UCSD-AML1 (cell line): Measurements from ENCODE around the gene DYNLL2.
"Not testable (repeated sequence)": the region's sequence is repeated elsewhere in the genome, so short reads cannot be mapped to it uniquely, and the experiment has no call there.

Source experiments
- DNase-seq: peaks from one replicate; lab custom pipeline; 2025; ENCODE audit not compliant: unreplicated experiment; lab: John Stamatoyannopoulos, UW

Gene DYNLL2

DNA sequence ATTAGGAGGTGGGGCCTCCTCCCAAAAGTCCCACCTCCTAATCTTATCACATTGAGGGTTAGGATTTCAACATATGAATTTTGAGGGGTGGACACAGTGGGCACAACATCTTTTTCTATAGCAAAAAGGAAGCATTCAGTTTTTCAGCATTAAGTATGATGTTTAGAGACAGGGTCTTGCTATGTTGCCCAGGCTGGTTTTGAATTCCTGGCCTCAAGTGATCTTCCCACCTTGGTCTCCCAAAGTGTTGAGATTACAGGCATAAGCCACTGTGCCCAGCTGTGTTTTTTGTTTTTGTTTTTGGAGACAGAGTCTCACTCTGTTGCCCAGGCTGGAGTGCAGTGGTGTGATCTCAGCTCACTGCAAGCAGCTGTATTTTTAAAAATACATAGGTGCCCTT, 18.7 kb downstream of the DYNLL2 start:
- DNase-seq: not testable (repeated sequence)

DNA sequence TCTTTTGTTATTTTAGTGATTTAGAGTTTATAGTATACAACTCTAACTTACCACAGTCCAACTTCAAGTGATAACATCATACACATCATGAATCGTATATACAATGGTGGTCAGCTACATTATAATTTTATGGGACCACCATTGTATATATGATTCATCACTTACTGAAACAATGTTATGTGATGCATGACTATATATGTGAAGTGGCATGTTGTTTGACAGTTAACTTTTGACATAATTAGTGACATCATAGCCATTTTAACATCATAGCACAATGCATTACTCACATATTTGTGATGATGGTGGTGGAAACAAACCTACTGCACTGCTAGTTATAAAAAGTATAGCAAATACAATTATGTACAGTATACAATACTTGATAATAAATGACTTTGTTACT, 21.9 kb downstream of the DYNLL2 start:
- no peak for DNase-seq

DNA sequence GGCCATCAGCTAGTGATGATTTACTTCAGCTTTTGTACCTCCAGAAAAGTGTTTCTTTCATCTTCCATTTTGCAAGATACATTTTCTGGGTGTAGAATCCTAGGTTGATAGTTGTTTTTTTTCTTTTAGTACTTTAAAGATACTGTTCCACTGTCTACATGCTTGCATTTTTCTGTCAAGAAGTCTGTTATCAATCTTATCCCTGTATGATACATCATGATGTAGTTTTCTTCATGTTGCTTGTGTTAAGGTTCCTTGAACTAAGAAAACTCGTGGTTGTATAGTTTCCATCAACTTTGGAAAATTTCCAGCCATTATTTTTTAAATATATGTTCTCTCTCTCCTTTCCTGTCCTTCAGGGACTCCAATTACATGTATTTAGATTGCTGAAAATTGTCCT, 24.1 kb downstream of the DYNLL2 start:
- no peak for DNase-seq

DNA sequence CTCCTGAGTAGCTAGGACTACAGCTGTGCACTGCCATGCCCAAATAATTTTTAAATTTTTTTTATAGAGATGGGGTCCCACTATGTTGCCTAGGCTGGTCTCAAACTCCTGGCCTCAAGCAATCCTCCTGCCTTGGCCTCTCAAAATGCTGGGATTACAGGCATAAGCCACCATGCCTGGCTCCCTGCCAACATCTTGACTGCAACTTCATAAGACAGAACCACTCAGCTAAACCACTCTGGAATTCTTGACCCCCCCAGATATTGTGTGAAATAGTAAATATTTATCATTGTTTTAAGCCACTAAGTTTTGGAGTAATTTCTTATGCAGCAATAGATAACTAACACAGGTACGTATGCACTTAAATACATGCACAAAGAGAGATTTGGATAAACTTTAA, 26.0 kb downstream of the DYNLL2 start:
- DNase-seq: no peak

DNA sequence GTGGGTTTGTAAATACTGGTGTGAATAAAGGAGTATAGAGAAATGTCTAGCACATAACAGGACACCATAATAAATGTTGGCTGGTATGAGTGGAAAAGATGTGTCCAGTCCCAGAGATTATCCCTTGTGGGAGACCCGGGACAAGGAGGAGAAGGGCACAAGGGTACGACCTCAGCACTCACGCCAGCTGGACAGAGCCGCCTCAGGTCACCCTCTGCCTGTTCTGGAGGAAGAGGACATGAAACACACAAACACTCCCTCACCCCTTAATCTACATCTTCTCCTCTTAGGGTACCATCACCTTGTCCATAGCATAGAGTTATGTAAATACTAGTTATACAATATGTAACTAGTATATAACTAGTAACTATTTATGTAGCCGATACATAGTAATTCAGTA, 26.8 kb downstream of the DYNLL2 start:
- no peak for DNase-seq

DNA sequence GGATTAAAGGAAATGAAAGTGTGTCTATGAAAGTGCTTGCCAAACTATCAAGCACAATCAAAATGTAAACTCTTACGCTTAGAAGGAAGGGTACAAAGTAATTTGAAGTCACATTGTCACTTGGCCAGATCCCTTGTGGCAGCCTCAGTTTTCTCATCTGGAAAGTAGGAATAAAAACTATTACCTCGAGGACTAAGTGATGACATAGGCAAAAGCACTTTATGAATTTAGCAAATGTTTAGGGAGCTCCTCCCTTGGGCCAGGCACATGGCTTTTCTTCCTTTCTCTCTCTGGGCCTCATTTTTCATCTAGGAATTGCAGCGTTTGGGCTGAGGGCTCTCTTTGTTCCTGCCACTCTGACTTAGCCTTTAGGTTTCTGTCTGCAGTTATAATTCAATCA, 28.5 kb downstream of the DYNLL2 start:
- DNase-seq: no peak

DNA sequence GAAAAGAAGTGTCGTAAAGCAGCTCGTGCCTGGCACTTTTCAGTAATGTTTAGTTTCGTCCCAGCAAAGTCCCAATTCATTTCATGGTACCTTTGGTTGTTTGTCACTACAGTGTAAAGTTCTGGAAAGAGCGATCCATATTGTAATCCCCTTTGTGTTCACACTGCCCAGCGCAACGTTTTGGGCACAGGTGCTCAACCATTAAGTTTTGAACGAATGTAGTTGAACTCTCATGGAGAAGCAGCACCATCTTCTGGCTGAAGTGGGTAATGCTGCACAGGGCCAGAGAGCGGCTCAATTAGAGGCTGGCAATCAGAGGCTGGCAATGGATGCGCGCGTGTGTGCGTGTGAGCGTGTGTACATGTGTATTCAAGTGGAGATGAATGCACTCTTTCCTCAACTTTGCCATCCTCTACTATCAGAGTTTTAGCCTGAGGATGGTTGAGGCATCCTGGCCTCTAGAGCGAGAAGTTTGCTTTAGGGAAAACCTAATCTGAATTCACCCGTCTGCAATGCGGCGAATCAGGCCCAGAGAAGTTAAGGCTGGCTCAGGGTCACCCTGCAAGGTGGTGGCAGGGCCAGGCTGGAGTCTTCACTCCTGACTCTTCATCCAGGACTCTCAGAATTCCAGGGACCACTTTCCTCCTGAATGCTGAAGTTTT, 29.9 kb downstream of the DYNLL2 start:
- peak; percentile 73 for DNase-seq

DNA sequence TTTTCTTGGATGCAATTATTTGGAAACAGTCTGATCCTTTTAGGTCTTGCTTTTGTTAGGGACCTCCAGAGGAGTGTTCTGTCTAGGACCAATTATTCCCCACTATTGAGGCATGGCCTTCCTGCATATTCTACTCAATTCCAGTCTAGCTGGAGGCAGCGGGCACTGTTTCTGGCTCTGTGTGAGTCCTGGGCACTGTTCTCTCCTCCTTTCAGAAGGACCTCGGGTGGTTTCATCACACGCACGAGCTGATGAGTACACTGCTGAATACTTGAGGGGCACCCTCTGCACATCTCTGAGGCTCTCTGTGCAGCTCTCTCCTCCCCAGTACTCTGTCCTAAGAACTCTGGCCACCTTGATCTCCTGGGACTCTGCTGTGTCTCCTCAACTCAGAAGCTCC, 30.7 kb downstream of the DYNLL2 start:
- no peak for DNase-seq

DNA sequence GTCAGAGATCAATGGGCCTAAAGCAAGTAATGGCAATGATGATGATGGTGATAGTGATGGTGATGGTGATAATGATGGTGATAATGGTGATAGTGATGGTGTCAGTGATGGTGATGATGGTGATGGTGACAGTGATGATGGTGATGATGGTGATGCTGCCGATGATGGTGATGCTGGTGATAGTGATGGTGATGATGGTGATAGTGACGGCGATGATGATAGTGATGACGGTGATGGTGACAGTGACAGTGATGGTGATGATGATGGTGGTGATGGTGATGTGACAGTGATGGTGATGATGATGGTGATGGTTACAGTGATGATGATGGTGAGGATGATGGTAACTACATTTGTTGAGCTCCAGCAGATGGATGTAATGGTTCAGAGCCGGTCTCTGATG, 34.2 kb downstream of the DYNLL2 start:
- no peak for DNase-seq

DNA sequence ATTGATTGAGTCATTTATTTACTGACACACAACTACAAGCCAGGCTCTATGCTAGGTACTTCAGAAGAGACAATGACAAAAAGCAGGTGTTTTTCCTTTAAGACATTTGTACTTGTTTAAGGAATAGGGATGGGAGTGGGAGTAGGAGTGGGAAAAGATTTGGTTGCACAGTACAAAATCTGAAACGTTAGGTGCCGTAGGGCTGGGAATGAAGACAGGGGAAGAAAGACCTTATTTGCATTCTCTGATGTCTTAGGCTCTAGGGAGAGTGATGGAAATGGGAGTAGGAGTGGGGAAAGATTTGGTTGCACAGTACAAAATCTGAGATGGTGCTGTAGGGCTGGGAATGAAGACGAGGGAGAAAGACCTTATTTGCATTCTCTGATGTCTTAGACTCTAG, 36.3 kb downstream of the DYNLL2 start:
- no peak for DNase-seq

DNA sequence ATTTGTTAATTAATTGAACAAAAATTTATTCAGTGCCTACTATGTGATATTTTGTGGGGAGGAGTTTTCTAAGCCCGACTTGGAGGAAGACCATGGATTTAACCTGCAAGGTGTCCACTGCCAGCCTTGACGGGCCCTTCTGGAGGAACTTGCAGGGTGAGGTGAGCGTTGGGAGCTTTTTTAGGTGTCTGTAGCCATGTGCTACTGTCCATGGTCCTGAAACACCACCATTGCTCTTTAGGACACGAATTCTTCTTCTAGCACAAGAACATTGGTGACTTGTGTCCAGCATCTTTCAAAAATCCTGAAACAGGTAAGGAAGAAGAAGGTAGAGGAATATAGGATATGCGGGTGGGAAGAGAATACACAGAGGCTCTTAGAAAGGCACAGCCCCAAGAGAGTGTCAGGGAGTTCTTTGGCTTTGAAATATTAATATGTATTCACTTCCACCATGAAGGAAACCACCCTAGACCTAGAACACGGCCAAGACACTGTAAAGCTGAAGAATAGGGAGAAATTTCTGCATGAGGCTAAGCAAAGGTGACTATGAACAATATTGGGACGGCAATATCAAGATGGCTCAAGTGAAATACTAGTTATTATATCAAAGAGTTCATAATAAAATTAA, 37.1 kb downstream of the DYNLL2 start:
- no peak for DNase-seq

DNA sequence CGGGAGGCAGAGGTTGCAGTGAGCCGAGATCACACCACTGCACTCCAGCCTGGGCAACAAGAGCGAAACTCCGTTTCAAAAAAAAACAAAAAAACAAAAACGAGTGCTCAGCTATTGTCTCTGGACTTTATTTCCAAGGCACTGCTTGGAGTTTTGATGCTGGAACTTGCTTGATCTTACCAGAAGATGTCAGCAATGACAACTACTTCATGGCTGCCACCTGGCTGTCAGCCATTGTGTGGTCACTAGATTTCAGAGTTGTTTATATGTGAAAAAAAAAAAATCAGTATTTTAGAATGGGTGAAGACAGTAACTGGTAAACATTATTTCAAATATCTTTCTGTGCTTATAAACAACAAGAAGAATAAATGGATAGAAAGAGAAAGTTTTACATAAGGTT, 38.7 kb downstream of the DYNLL2 start:
- no peak for DNase-seq

DNA sequence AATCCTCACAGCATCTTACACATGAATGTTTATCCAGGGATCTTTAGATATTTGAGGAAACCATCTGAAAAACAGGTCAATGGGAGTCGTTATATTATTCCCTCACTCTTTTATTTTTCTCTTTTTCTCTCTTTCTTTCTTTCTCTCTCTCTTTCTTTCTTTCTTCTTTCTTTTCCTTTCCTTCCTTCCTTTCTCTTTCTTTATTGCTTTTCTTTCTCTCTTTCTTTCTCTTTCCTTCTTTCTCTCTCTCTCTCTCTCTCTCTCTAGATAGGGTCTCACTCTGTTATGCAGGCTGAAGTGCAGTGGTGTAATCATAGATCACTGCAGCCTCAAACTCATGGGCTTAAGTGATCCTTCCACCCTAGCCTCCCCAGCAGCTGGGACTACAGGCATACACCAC, 44.6 kb downstream of the DYNLL2 start:
- no peak for DNase-seq

DNA sequence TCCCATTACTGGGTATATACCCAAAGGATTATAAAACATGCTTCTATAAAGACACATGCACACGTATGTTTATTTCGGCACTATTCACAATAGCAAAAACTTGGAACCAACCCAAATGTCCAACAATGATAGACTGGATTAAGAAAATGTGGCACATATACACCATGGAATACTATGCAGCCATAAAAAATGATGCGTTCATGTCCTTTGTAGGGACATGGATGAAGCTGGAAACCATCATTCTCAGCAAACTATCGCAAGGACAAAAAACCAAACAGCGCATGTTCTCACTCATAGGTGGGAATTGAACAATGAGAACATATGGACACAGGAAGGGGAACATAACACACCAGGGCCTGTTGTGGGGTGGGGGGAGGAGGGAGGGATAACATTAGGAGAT, 49.5 kb downstream of the DYNLL2 start:
- DNase-seq: not testable (repeated sequence)

DNA sequence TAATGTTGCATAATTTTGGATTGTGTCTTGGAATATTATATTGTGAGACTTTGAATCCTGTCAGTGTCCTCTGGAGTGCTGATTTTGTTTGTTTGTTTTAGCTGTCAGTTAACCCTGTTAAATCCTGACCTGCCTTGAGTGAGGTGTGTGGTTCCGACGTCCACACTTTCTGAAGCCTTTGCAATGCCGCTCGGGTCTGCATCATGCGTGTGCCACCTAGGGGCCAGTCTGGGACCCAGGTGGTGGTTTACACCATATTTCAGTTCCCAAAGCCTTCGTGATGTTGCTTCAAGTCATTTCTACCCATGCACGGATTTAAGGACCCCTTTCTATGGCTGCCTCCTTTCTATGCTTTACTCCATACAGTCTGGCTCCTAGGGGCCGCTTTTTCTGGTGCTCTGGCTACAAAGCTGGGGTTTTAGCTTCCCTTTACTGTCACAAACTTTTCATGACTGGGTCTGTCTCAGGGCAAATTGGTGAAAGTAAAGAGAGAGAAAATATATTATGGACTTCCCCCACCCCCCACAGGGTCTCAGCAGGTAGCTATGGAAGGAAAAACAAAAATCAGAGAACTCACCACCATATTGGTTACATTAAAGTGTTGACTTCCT, 53.6 kb downstream of the DYNLL2 start:
- DNase-seq: no peak

DNA sequence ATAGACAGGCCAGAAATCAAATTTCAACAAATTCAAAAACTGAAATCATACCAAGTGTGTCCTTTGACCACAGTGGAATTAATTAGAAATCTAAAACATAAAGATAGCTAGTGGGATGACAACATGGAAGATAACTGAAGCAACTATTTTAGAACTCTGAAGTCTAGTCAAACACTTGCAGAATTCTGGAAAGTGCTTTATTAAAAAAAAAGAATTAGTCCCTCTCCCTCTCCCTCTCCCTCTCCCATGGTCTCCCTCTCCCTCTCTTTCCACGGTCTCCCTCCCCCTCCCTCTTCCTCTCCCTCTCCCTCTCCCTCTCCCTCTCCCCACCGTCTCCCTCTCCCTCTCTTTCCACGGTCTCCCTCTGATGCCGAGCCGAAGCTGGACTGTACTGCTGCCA, 58.3 kb downstream of the DYNLL2 start:
- DNase-seq: no peak

DNA sequence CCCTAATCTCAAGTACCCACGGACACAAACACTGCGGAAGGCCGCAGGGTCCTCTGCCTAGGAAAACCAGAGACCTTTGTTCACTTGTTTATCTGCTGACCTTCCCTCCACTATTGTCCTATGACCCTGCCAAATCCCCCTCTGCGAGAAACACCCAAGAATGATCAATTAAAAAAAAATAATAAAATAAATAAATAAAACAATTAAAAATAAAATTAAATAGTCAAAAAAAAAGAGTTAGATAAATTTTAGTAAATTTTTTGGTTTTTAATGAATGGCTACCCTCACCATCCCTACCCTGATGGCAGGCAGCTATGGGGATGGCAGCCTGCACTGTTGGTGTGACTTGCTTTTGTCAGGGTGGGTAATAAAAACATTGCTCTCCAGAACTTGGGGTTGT, 60.1 kb downstream of the DYNLL2 start:
- DNase-seq: not testable (repeated sequence)

DNA sequence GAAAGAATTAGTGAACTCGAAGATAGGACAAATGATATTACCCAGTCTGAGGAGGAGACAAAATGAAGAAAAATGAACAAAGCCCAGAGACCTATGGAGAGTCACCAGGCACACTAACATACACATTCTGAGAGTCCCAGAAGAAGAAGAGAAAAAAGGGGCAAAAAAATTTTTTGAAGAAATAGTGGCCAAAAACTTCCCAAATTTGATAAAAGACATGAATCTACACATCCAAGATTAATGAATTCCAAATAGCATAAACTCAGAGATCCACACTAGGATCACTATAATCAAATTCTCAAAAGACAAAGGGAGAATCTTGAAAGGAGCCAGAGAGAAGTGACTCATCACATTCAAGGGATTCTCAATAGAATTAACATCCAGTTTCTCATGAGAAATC, 61.6 kb downstream of the DYNLL2 start:
- DNase-seq: no peak
